ENCODE results near the gene SCN1A. TPM values are rescaled to one million over a fixed set of nuclear protein-coding genes. Genes with fewer than 3 reads are reported as not detected.
"Not testable (repeated sequence)": the region's sequence is repeated elsewhere in the genome, so short reads cannot be mapped to it uniquely, and the experiment has no call there.

The SCN1A gene
- total RNA-seq, 1 donor: 0.72 TPM

DNA sequence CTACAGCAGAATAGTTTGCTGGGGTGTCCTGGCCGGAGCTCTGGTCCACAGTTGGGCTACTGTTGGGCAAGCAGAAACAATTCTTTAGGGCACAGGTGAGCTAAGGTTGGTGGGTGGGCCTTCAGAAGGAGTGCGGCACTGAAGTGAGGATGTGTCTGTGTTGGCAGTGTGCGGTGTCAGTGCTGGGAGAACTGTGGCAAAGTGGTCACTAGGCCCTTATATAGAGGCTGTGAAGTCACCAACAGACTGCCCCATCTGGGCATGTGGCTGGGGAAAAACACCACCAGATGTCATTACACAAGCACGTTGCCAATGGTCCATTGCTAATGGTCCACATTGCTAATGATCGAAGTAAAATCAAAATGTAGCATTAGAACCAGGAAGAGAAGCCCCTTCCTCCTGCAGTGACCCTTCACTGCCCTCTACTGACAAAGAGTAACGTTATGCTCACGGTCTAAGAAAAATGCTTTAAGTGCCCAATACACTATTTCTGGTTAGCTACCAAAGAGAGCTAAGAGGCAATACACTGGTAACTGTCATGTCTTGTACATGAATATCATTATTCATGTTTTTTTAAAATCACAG is 21.3 kb downstream of the SCN1A start:
- H3K79me2 ChIP-seq (ENCODE audit: insufficient read depth, low read length): no peaks in the 10 kb centered on the region
- no peak overlapping the region for H3K4me3 ChIP-seq (ENCODE audit: insufficient read depth, low read length)
- H3K4me1 ChIP-seq (ENCODE audit: insufficient read depth, low read length): peaks cover 4% of the 10 kb centered on the region
- H3K27ac ChIP-seq (ENCODE audit: low read depth, low read length): no peak overlapping the region
- H4K20me1 ChIP-seq (ENCODE audit: insufficient read depth, low read length): no peaks in the 10 kb centered on the region
- peak; percentile 47 for TF ChIP-seq CTCF (IDR thresholded peaks at IDR 0.05; ENCODE audit: extremely low read depth, low read depth, low read length)
- DNase-seq (ENCODE audit: insufficient read length, low spot score, missing footprints): peak; percentile 11
- H3K4me2 ChIP-seq (ENCODE audit: insufficient read depth, low read length): no peak overlapping the region
- peak overlapping the region; percentile 48 for H2AFZ ChIP-seq (ENCODE audit: low read length)
- H3K27me3 ChIP-seq (ENCODE audit: insufficient read depth, low read length): no peaks in the 10 kb centered on the region
- no peaks in the 10 kb centered on the region for H3K9me3 ChIP-seq (ENCODE audit: low read depth, low read length)
- no peaks in the 10 kb centered on the region for H3K36me3 ChIP-seq (ENCODE audit: insufficient read depth, low read length)

GRCh38 chr2:166104773-166105172 is 23.0 kb downstream of the SCN1A start:
- Histone ChIP-seq H3K36me3 (ENCODE audit: insufficient read depth, low read length) (no peaks in the 10 kb centered on the region), H3K4me3 (ENCODE audit: insufficient read depth, low read length) (no peak overlapping the region), H2AFZ (ENCODE audit: low read length) (peak overlapping the region; percentile 29), H3K27ac (ENCODE audit: low read depth, low read length) (no peak overlapping the region), H3K9me3 (ENCODE audit: low read depth, low read length) (no peaks in the 10 kb centered on the region), H3K4me1 (ENCODE audit: insufficient read depth, low read length) (peaks cover 4% of the 10 kb centered on the region), H4K20me1 (ENCODE audit: insufficient read depth, low read length) (no peaks in the 10 kb centered on the region), H3K4me2 (ENCODE audit: insufficient read depth, low read length) (no peak overlapping the region), H3K79me2 (ENCODE audit: insufficient read depth, low read length) (no peaks in the 10 kb centered on the region), H3K27me3 (ENCODE audit: insufficient read depth, low read length) (no peaks in the 10 kb centered on the region)
- no peak for TF ChIP-seq CTCF (IDR thresholded peaks at IDR 0.05; ENCODE audit: extremely low read depth, low read depth, low read length)
- peak; percentile 32 for DNase-seq (ENCODE audit: insufficient read length, low spot score, missing footprints)

DNA sequence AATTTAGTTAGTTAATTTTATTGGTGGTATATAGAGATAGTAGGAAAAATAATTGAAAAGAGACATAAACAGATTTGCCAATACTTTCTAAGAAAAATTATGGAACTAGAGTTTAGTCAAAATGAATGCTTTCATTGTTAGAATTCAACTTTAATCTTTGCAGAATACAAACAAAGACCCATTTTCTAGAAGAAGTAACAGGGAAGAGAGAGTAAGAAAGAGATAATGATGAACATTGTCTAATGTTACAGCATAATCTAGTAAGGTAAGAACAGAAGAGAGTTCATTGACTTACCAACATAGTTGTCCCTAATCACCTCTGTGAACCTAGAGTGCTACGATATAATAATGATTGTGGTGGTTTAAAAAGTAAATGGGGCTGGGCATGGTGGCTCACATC is 23.7 kb downstream of the SCN1A start:
- TF ChIP-seq CTCF (IDR thresholded peaks at IDR 0.05; ENCODE audit: extremely low read depth, low read depth, low read length): no peak
- Histone ChIP-seq H3K36me3 (ENCODE audit: insufficient read depth, low read length) (no peaks in the 10 kb centered on the region), H3K79me2 (ENCODE audit: insufficient read depth, low read length) (no peaks in the 10 kb centered on the region), H3K27ac (ENCODE audit: low read depth, low read length) (no peak overlapping the region), H4K20me1 (ENCODE audit: insufficient read depth, low read length) (no peaks in the 10 kb centered on the region), H2AFZ (ENCODE audit: low read length) (no peak overlapping the region), H3K27me3 (ENCODE audit: insufficient read depth, low read length) (no peaks in the 10 kb centered on the region), H3K9me3 (ENCODE audit: low read depth, low read length) (no peaks in the 10 kb centered on the region), H3K4me1 (ENCODE audit: insufficient read depth, low read length) (peaks cover 4% of the 10 kb centered on the region), H3K4me3 (ENCODE audit: insufficient read depth, low read length) (no peak overlapping the region), H3K4me2 (ENCODE audit: insufficient read depth, low read length) (no peak overlapping the region)
- DNase-seq (ENCODE audit: insufficient read length, low spot score, missing footprints): peak; percentile 13

DNA sequence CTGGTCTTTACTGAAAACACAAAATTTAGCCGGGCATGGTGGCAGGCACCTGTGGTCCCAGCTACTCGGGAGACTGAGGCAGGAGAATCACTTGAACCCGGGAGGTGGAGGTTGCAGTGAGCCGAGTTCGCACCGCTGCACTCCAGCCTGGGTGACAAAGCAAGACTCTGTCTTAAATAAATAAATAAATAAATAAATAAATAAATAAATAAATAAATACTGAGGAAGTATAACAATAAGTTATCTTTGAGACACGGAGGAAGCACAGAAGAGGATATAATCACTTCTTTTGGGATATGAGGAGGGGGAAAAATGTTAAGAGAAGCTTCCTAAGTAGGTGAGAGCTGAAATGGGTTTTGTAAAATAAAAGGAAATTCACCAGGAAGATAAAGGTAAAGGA is 24.5 kb downstream of the SCN1A start:
- not testable (repeated sequence) for H3K27me3 ChIP-seq (ENCODE audit: insufficient read depth, low read length); H3K27ac ChIP-seq (ENCODE audit: low read depth, low read length); H3K4me2 ChIP-seq (ENCODE audit: insufficient read depth, low read length); H2AFZ ChIP-seq (ENCODE audit: low read length); H3K9me3 ChIP-seq (ENCODE audit: low read depth, low read length); H3K4me3 ChIP-seq (ENCODE audit: insufficient read depth, low read length); H3K4me1 ChIP-seq (ENCODE audit: insufficient read depth, low read length); H4K20me1 ChIP-seq (ENCODE audit: insufficient read depth, low read length); H3K36me3 ChIP-seq (ENCODE audit: insufficient read depth, low read length); H3K79me2 ChIP-seq (ENCODE audit: insufficient read depth, low read length)
- peak; percentile 31 for DNase-seq (ENCODE audit: insufficient read length, low spot score, missing footprints)
